Activated gamma-delta T cell treated with Interleukin-2 at 50 U/mL for 16 hours (primary cell): ENCODE data around the gene PTPRM.

ENCODE experiments used
- DNase-seq: peaks from one replicate; pipeline ENCODE4 v3.0.0-alpha.2; 2020

Gene PTPRM

DNA sequence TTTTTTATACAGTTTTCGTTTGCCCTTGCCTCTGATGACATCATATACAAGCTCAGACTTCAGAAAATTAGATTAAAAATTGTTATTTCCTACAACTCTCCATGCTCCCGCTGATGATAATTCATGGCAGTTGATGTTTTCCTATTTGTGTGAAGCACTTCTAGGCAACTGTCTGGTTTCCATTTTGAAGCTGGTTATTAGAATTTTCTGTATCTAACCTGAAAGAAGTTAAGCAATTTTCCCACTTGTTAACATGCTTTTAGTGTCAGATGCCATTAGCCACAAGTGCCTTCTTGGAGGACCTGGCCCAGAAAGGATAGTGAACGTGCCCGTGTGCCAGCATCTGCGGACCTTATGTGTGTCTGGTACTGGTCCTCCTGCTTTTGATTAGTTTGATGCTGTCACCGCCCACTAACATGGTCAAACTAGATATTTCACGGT, 694.6 kb downstream of the PTPRM start:
- DNase-seq = no peak

DNA sequence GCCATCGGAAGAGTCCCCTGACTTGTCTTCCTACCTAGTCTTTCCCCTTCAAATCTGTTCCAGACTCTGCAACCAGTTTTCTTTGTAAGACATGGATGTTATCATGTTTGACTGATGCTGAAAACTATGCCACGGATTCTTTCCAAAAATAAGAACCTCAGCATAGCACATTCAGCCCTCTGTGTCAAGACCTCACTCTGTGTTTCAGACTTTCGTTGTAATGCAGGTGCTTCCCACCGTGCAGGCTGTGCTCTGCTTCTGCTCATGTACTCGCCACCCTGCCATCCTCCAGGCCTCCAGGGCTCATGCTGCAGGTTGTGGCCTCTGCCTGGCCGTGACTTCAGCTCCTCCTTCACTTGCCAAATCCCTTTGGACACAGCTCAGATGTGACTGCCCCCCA, 695.1 kb downstream of the PTPRM start:
- no peak for DNase-seq

DNA sequence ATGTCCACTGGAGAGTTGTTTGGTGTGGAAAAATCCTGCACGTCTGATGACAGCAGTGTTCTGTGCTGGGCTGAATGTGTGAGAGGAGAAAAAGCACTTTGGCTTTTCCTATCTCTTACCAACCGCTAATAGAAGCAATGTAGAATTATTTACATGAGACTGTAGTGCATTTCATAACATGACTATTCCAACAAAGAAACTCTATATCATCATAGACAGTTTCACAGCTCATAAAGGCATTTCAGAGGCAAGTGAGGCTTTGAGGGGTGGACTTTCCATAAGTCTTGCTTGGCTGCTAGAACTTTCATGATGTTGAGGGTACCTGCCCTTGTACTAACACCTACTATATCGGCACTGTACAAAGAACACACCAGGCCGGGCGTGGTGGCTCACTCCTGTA, 697.0 kb downstream of the PTPRM start:
- no peak for DNase-seq

DNA sequence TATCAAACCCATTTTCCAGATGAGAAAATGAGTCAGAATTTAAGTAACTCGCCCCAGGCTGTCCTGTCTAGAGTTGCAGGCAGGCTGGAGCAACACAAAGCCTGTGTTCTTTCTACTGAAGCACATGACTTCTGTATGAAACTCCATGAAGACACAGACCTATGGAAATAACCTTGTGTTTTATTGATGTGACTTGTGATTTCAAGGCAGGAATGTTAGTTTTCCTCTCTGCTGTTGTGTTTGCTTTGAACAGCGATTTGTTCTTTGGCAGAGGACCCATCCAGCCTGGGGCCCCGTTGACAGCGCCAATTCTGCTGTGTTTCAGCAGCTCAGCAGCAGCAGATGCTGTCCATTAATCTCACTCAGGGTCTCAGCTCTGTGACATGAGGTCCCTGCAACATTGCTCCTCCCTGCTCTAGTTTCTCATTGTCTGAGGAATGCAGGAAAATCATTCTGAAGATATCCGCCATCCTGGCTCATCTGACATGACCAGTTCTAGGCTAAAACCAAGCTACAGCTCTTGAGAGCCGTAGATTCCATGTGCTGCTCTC, 697.8 kb downstream of the PTPRM start:
- DNase-seq = no peak

DNA sequence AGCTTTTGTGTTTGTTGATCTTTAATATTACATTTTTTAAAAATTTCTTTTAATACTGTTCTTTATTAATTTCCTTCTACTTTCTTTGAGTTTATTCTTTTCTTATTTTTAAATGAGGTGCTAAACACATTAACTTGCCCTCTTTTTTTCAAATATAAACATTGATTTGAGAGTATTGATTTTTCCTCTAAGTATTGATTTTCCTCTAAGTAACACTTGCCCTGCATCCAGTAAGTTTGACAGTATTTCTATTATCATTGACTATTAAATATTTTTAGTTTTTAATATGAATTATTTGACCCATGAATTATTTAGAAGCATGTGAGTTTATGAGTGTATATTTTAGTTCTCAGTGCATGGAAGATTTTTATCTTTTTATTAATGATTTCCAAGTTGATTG, 705.1 kb downstream of the PTPRM start:
- no peak for DNase-seq

DNA sequence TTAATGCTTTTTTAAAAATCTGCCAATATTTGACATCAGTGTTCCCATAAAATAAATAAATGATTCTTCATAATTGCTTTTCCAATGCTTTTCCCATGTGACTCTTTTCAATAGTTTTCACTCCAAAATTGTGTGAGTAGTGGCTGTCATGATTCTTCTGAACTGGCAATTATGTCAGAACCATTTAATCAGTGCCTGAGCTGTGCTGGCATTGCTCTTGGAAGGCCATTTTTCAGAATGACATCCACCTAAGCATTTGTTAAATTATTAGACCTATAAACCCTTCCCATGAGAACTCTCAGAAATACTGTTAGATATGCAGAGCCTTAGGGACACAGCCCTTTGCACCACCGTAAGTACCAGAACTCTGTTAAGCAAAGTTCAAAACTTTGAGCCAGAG, 707.3 kb downstream of the PTPRM start:
- no peak for DNase-seq

DNA sequence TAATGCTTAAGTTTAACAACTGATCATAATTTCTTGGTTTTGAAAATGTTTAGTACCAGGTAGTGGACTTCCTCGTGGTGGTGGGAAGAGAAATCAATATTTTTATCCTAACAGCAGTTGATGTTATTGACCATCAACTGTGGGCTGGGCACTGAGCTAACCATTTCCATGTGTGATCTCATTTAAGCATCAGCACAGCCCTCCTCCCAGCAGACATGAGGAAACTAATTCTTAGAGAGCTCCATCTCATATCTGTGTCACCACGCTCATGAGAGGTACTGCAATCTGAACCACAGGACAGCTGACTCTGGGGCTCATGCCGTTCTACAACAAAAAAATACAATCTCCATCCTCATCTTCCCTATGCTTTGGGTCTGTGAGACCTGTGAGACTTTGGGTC, 709.3 kb downstream of the PTPRM start:
- no peak for DNase-seq

DNA sequence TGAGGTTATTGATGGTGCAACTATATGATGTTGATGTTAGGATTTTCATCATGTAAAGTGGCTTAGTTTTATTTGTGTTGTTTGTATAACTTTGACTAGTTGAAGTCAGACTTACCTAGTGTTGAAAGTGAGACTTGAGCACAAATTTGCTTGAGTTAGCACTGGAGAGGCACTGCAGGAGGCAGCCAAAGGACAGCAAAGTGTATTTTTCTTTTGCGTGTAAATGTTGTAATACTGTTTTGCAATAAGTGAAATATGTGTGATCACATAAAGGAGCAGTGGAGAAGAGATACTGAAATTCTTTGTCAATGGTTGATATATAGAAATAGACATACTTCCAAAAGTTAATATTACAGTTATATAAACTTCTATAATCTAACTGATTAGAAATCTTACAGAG, 710.2 kb downstream of the PTPRM start:
- DNase-seq = no peak

DNA sequence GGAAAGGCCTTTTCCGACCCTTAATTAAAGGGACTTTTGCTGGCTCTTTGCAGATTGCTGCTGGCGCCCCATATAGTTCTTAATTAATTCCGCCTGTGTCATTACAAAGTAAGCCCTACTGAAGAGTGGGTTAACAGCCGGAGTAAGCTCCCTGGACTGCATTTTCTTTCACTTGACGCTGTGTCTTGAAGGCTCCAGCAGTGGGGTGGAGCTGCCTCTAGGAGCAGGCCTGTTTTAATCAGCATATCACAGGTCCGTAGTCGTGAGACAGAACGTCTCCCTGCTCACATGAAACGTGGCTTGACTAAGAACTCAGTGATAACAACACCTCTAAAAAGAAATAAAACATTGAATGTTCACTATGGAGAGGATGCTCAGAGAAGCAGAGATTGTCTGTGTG, 712.2 kb downstream of the PTPRM start:
- no peak for DNase-seq

DNA sequence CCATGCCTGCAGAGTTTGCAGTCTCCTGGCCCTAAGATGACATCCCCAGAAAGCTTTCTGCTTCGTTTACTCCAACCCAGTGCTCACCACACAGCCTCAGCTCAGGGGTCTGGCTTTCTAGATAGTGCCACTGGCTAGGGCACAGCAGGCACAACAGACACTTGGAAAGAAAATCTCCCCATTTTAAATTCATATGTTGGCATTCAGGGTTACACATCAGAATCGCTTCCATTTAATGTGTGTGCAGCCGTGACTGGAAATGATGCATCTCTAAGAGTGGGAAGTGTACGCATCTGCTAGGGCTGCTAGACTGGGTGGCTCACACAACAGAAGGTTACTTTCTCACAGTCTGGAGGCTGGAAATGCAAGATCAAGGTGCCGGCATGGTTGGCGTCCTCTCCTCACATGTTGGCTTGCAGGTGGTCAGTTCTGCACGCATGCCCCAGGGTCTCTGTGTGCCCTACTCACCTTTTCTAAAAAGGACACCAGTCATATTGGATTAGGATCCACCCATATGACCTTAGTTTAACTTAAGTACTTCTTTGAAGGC, 712.7 kb downstream of the PTPRM start:
- DNase-seq = no peak

DNA sequence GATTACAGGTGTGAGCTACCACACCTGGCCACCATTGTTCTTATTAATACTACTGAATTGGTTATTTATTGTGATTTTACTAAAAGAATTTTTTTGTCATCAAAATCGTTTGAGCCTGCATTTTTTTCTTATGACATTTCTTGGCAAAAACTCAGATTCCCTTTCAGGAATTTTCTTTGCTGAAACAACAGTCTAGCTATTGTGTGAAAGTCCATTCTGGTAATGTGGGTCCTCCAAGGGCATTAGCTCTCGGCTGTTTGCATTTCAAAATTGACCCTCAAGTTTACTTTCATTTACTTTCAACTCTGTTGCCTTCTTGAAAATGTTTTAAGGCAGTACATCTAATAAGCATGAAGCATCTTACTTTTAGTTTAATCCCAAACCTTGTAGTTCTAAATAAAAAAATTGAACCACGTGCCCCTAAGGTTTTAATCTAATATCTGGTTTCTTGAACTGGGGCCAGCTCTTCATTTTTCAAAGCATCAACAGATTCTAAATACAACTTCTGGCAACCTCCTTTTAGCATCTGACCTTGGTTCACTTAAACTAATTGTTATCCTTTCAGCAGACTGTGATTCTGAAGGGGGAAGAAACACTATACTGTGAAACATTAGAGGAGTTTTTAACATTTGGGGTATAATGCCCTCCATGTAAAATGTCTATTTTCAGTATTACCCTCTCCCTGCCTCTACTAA, 716.9 kb downstream of the PTPRM start:
- DNase-seq = no peak

DNA sequence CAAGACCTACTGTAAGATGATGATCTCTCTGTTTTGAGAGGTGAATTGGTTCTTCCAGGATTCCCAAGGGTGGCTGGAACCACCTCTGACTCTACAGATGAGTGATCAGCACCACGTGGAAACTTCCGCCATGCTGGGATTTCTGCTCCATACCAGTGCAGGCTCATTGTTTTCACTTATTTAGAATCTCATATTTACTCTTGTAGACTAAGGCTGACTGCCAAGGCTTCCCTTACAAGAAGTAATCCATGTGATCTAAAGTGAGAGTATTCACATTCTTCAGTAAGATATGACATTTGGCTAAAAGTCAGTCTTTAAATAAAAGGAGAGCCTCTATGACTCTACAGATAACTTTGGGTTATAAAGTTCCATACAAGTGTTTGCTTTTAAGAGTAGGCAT, 719.2 kb downstream of the PTPRM start:
- DNase-seq = no peak

DNA sequence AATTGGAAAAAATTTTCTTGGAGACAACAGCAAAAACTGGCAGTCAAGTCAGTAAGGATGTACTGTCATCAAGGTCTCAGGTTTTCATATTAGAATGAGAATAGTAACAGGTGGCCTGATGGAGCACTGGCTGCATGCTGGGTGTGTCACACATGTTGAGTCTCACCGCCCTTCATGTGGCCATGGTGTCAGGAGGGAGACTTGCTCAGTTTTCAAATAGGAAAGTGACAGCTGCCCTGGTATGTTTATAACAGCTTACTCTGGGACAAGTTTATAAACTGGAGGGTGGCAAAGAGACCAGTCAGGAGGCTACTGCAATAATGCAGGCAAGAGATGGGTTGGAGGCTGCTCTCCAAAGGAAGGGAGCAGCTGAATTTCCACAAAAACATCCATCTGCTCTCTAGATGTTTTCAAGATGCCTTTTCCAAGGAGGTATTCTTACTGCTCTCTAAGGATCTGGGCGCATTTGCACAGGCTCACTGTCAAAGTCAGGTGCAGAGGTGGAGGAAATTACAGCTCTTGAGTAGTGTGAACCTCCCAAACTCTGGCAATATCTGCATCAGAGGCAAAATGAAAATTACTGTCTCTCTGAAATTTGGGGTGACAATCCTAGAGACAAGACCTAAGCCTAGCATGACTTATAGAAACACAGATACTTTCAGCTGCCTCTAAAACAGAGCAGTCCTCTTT, 720.2 kb downstream of the PTPRM start:
- DNase-seq = no peak

DNA sequence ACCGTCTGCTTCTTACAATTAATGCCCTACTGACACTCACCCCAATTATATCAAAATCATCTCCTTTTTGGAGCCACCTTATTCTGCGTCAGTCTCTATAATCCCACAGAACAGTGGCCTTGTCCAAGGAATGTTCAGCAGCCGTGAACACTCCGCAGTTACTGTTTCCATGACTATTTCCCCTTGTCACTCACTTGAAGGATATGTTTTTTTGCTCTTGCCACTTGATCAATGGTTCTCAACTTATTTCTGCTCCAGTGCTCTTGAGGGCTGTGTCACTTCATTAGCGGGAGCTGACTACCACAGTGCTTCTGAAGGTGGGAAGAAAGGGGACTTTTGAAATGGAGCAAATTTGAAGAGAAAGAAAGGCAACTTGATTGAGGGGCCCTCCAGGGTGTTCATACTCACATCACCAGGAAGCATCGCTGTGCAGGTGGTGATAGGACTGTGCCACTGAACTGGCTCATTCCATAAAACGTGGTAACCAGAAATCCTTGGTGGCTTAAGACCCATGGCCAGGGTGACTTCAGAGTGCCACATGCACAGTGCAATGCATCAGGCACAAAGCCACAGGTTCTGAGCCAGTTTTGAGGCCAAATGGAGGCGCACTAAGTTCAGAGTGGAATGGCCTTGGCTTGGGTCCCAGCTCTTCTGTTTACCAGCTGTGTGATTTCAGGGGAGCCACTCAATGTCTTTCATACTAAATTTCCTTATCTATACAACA, 721.5 kb downstream of the PTPRM start:
- DNase-seq = no peak

DNA sequence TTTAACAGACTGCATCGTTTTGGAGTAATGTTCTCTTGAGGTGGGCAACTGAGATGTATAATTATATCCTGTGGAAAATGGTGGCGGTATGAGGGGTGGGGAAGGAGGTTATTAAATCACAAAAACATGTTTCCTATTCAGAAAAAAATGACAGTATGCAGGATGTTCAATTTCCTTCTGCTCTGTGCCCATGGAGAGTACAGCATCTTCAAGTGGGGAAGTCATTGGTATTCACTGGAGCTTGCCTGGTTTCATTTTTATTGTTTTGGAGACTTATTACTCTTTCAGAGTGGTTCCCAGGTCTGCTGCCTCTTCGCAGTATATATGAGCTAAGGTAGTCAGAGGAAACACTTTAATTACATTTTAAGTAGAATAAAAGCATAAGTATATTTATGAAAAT, 723.3 kb downstream of the PTPRM start:
- no peak for DNase-seq

DNA sequence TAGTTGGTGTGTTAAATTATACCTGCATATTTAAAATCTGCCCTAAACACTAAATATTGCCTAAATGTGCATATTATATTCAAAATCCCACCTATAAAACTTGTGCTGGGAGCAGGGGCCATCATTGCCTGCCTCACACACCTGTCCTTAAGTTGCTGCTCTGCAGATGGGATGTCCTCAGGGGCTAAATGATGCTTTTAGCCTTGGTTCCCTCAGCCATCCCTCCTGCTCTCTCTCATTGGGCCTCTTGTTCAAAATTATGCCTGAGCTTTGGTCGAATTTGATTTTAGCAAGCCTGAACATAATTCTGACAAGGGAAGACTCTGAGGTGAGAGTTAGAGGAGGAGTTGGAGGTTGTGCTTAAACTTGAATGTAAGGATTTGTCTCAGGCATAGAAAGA, 723.8 kb downstream of the PTPRM start:
- DNase-seq = no peak

DNA sequence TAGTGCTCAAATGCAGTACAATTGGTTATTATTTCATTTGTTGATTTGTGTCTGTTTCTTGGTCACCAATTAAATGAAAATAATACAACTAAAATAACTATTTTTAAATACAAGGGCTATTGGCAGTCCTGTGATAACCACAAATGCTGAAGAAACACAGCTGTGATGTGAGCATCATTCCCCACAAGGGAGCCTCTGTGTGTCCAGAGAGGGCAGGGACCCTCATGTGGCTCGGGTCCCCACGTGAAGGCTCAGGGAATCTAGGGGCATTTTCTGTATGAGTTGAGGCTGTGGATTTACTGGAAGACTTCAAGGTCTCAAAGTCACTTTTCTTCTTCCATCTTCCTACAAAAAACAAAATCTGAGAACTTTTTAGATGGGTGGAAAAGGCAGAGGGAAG, 726.1 kb downstream of the PTPRM start:
- DNase-seq = no peak

DNA sequence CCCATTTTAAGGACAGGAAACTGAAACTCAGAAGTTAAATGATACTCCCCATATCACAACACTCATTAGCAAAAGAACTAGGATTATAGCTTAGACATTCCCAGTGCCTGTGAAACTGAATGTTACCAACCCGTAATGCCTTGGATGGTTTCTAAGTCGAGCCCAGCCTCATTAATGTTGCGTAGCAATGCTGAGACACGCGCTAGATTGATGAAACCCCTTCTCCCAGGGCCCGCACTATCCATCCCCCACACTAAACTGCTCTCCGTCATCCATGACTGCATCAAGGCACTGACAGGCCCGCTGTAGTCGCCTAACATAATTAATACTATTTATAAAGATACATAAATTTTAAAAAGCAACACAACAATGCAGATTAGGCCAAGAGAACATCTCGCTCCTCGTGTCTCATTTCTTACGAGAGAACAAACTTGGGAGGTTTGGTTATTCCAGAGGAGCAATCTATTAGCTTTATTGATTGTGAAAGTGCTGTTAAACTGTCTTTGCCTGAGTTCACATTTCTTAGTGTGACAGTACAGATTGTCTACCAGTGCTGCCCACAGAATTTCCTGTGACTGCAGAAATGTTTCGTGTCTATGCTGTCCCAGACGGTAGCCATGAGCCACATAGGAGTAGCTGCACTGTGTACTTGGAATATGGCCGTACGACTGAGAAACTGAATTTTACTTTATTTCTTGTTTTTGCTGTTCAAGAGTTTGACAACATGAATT, 729.9 kb downstream of the PTPRM start:
- DNase-seq = no peak

DNA sequence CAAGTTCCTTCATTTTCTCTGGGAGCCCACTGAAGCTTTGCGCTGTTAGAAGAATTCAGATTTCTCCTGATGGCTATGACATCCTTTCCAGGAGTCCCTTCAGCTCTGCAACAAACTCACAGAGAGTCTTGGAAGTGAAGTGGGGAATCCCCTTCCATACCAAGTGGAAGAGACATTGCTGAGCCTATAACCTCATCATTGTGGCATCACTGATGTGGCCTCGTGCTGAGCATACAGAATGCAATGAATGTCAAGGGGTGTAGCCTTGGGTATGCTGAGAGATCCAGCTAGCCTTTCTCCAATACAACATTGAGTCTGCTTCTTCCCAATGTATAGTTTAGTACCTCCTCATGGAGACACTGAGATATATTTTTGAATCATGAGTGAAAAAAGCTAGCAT, 731.1 kb downstream of the PTPRM start:
- DNase-seq = no peak

DNA sequence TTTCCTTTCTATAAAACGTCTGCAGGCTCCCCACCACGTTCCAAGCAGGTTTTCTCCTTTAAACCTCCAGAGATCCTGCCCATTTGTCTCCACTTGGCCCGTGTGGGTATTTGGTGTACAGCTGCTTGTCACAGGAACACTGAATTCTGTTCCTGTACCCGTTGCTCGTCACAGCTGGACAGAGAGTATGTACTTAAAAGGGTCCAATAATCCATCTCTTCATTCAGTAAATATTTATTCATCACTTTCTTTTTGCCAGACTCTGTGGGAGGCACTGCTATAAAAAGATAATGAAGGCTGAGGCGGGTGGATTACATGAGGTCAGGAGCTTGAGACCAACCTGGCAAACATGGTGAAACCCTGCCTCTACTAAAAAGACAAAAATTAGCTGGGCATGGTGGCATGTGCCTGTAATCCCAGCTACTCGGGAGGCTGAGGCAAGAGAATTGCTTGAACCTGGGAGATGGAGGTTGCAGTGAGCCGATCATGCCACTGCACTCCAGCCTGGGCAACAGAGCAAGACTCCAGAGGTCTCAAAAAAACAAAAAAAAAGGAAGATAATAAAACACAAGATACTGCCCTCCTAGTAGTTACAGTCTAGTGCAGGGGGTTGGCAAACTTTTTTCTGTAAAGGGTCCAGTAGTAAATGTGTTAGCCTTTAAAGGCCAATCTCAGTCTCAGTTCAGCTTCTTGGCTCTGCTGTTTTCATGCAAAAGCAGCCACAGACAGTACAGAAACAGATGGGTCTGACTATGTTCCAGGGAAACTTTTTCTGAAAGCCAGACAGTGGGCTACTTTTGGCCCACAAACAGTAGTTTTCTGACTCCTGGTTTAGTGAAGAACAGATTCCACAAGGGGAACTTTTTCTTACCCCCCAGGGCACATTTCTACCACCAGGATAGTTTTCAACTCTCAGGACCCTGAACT, 732.2 kb downstream of the PTPRM start:
- no peak for DNase-seq

DNA sequence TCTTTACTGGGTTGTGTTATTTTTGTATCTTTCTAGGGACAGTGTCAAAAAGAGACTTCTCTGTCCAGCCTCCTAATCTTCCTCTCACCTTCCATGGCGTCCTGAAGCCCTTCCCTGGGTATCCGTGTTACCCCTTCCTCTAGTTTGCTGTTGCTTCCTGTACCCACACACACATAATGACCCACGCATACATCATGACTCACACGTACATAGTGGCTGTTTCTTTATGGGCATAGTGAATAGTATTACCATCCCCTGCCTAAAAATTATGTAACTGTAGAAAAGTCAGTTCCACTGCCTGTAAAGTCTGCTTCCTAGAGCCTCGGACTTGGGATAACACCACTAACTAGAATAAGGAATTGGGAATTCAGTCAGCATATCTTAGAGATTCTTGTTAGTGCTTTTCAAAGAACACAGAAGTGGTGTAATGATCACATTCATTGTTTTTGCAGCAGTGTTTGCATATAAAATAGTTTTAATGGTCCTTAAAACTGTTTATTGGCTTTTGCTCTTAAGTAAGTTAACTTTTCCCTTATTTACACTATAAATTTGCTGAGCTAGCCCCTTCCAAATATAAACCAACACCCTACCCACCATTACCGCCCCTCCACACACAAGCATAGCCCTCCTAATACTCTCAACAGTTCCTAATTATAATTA, 733.8 kb downstream of the PTPRM start:
- no peak for DNase-seq
